Activated CD4-positive, alpha-beta T cell treated with anti-CD3 and anti-CD28 coated beads, Interleukin-2, Interleukin-4, amounts not matched to agents 100 ng/mL and 50 ng/mL, durations not matched to agents 16 hours and 8 hours (primary cell): ENCODE results near the gene TMOD4.

ENCODE experiments used
- DNase-seq: peaks from one replicate; pipeline ENCODE4 v3.0.0-alpha.2; 2020; ENCODE audit warnings: low spot score

The TMOD4 gene

DNA sequence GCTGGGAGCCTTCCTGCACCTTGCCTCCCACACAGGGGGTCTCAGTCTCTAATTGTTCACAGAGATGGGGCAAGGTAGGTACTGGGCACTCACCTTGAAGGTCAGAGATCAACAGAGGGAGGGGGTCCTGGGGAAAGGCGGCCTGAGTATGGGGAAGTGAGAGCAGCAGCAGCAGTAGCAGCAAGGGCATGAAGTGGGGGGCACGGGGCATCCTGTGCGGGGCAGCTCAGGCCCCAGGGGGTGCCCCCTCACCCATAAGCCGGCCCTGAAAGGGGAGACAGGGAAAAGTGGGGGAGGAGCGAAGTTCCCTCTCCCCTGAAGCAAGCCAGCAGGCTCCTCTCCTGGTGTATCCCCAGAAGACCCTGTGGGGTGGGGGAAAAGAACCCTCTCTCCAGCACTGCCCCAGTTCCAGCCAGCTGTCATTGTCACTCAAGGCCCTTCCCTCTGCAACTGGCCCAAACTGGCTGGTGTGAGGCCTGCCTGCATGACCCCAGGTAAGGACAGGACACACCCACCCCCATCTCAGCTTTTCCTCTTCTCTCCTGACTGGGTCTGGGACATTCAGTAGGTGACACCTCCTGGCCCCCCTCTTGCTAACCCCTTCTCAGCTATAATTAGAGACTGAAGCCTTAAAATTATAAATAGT lies 33.2 kb downstream of the TMOD4 start:
- DNase-seq = no peak

GRCh38 chr1:151137789-151138188 lies 38.0 kb downstream of the TMOD4 start:
- no peak for DNase-seq

DNA sequence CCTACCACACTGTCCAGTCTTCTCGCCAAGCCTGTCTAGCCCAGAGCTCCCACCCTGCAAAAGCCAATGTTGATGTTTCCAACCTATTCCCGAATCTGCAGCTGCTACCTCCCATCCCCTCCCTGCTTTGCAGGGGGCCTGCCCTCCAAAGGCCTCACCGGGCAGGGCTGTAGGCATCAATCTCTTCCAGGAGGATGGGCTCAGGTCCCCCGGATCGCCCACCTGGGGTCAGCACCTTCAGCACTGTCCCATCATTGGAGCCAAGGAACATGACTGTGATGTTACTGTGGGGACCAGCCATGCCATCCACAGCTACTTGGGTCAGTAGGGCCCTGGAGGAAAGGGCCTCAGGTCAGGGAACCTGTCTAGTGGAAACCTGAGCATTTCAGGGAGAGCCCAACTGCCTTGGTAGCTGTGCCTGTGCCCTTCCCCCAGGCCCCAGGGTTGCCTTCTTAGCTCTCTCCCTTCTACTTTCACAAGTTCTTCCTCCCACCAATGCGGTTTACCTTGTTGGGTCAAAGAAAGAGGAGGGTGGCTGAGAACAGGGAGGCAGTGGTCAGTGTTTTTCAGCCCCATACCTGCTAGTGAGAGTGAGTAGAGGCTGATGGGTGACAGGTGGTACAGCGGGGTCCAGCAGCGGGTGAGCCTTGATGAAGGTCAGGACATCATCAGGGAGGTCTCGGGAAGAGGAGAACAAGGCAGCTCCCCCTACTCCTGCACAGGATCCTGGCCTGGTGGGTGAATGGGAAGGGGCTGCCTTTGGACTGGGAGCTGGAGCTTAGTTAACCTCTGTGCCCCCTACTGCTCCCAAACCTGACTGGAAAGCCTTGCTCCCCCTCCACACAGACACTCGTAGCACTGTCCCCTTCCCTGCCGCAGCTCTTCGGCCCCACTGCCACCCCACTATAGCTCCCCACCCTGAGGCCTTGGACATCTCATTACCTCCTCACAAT lies 40.1 kb downstream of the TMOD4 start:
- no peak for DNase-seq

- no peak for DNase-seq
These were observed 40.8 kb downstream of the TMOD4 start for GRCh38 chr1:151134991-151135390.

- no peak for DNase-seq
These were observed 41.4 kb downstream of the TMOD4 start for GRCh38 chr1:151134396-151134795.

DNA sequence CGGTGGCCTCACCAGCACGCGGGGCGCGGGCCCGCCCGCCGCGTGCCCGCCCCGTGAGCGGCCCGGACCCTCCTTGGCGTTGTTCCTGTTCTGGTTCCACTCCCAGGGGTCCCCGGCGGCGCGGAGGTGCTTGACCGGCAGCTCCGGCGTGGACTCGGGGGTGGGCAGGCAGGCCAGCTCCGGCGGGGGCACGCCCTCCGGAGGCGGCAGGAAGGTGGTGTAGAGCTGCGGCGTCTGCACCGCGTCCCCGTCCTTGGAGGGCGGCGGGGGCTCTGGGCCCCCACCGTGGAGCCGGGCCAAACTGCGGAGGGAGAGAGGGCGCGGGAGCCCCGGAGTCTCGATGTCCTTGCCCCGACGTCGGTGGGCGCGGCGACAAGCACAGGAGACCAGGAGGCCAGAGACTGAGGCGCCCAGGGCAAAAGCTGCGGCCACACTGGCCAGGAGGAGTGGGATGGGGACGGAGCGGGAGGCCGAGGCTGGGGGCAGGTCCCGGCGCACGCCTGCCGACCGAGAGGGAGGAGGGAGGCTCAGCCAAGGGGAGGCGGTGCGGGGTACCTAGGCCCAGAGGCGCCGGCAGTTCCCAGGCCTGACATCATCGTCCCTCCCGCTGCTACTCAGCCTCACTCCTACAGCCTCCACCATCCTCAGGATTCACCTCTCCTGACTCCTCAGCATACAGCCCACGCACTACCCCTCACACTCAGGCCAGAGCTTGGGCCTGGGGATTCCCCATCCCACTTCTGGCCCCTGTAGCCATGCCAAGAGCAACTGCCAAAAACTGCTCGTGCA lies 42.6 kb downstream of the TMOD4 start:
- no peak for DNase-seq

- no peak for DNase-seq
These were observed 43.3 kb downstream of the TMOD4 start for GRCh38 chr1:151132335-151133017.

GRCh38 chr1:151131701-151132334 lies 44.0 kb downstream of the TMOD4 start:
- no peak for DNase-seq

DNA sequence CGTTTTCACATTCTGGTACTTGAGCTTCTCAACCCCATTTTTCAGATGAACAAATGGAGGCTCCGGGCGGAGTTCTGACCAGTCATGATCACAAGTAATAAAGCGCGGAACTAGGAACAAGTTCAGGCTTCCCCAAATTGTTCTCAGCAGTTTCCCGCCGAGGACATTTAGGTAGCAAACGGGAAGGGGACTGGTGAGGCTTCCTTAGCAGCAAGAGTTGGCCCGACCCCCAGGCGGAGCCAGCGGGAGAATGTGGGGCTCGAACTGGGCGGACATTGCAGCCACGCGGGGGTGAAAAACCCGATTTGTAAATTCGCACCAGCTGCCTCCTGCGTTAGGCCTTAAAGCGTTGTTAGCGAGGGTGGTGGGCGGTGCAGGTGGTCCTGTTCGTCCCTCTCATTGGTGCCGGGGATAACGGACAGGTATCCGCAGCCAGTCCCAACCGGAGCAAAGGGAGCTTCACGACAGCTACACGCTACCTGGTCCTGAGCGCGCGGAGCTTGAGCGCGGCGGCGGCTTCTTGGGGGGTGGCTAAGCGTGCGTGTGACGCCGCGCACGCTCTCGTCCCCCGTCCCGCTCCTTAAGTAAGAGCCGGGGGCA lies 44.7 kb downstream of the TMOD4 start:
- DNase-seq = peak; percentile 73

- no peak for DNase-seq
These were observed 47.0 kb downstream of the TMOD4 start for GRCh38 chr1:151128800-151129199.

DNA sequence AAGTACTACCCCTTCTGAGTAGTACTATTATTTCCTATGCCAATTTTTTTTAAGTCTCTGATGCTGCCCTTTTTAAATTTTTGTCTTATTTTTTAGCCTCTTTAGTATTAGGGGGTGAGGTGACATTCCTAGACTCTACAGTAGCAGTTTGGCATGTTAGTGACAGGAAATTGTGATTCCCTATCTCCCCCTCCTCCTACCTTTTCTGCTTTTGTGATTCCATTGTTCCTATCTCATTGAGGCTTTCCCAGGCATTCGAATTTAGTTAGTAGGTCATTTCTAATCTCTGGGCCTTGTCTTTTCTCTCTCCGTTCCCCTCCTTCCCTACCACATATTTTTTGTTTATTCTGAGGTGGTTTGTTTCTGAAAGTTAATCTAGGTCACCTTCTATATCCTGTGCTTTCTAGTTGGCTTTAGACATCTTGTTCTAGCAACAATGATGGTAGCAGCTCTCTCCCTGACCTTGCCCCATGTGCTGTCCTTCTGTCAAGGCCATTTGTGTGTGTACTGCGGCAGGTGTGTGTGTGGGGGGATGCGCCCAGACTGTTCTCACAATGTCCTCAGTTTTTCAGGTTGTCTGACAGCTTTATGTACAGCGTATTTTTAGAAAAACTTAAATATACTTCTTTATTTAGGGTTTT lies 50.9 kb downstream of the TMOD4 start:
- DNase-seq = no peak
